ENCODE data around the gene SGTB.

SGTB gene

GRCh38 chr5:65721720-65722574 lies at the start of gene SGTB, which contains the start of gene NLN:
SGTB (minus strand) TSS chr5:65722109; CDS start chr5:65720807, 1,302 bp downstream.
NLN (plus strand) TSS chr5:65722205; CDS start chr5:65722374, 169 bp downstream.
- DNase-seq (ENCODE audit: low read depth): no peak

- DNase-seq (ENCODE audit: low read depth): no peak
Measured at GRCh38 chr5:65771266-65771665, 49.4 kb upstream of the SGTB start.

GRCh38 chr5:65769539-65769938 lies 47.6 kb upstream of the SGTB start:
- peak; percentile 55 for DNase-seq (ENCODE audit: low read depth)

GRCh38 chr5:65768723-65769346 lies 46.9 kb upstream of the SGTB start:
- DNase-seq (ENCODE audit: low read depth): no peak

- no peak for DNase-seq (ENCODE audit: low read depth)
Measured at GRCh38 chr5:65767565-65767964, 45.7 kb upstream of the SGTB start.

- DNase-seq (ENCODE audit: low read depth): no peak
Measured at GRCh38 chr5:65766781-65767180, 44.9 kb upstream of the SGTB start.

GRCh38 chr5:65766175-65766574 lies 44.3 kb upstream of the SGTB start:
- DNase-seq (ENCODE audit: low read depth): no peak

- no peak for DNase-seq (ENCODE audit: low read depth)
Measured at GRCh38 chr5:65765582-65765981, 43.7 kb upstream of the SGTB start.

GRCh38 chr5:65762234-65762633 lies 40.3 kb upstream of the SGTB start:
- no peak for DNase-seq (ENCODE audit: low read depth)

- no peak for DNase-seq (ENCODE audit: low read depth)
Measured at GRCh38 chr5:65760504-65761275, 38.8 kb upstream of the SGTB start.

GRCh38 chr5:65758546-65759144 lies 36.7 kb upstream of the SGTB start:
- no peak for DNase-seq (ENCODE audit: low read depth)

- no peak for DNase-seq (ENCODE audit: low read depth)
Measured at GRCh38 chr5:65753189-65753588, 31.3 kb upstream of the SGTB start.

GRCh38 chr5:65750938-65751337 lies 29.0 kb upstream of the SGTB start:
- no peak for DNase-seq (ENCODE audit: low read depth)

- DNase-seq (ENCODE audit: low read depth): no peak
Measured at GRCh38 chr5:65749956-65750355, 28.0 kb upstream of the SGTB start.

- no peak for DNase-seq (ENCODE audit: low read depth)
Measured at GRCh38 chr5:65749221-65749844, 27.4 kb upstream of the SGTB start.

- peak; percentile 69 for DNase-seq (ENCODE audit: low read depth)
Measured at GRCh38 chr5:65742565-65743231, 20.8 kb upstream of the SGTB start.

GRCh38 chr5:65739162-65739561 lies 17.3 kb upstream of the SGTB start:
- DNase-seq (ENCODE audit: low read depth): no peak

GRCh38 chr5:65738305-65738704 lies 16.4 kb upstream of the SGTB start:
- DNase-seq (ENCODE audit: low read depth): no peak

GRCh38 chr5:65737842-65738241 lies 15.9 kb upstream of the SGTB start:
- no peak for DNase-seq (ENCODE audit: low read depth)

GRCh38 chr5:65736011-65736410 lies 14.1 kb upstream of the SGTB start:
- DNase-seq (ENCODE audit: low read depth): no peak

- no peak for DNase-seq (ENCODE audit: low read depth)
Measured at GRCh38 chr5:65734921-65735320, 13.0 kb upstream of the SGTB start.
